ENCODE results near the gene SFXN5.

Gene SFXN5

DNA sequence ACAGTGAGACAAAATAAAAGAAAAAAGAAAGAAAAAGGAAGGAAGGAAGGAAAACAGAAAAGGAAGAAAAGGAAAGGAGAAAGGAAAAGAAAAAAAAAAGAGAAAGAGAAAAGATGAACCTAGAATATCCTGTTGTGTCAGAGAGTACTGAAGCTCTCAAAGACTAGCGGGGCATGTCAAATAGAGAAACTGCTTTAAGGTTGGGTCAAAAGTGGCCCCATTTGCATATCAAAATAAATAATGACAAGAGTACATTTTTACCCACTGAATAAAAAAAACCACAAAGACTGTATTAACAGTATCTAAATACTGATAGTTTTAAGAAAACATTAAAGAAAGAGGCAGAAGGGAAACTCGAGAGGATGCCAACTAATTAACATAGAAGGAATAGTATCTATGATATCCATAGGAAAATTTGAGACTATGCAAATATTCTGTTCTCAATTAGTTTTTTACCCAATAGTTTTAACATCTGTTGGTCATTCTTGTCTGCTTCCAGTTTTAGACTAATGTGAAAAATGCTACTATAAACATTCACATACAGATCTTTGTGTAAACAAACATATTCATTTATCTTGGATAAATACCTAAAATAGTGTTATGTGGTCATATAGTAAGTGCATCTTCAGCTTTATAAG is 53.2 kb downstream of the SFXN5 start:
- DNase-seq (ENCODE audit: low spot score): no peak

DNA sequence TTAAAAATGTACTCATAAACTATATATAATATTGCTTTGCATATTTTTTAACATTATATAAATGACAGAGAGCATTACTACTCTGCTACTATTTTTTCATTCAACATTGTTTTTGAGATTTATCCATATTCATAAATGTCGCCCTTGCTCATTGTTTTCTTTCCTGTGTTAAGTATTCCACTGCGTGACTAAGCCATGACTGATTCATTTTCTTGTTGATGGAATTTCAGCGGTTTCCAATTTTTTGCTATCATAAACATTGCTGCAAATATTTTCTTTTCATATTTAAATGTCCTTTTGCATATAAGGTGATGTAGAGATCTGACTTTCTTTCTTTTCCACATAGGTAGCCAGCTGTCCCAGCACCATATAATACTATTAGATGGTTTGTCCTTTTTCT is 57.6 kb downstream of the SFXN5 start:
- no peak for DNase-seq (ENCODE audit: low spot score)

DNA sequence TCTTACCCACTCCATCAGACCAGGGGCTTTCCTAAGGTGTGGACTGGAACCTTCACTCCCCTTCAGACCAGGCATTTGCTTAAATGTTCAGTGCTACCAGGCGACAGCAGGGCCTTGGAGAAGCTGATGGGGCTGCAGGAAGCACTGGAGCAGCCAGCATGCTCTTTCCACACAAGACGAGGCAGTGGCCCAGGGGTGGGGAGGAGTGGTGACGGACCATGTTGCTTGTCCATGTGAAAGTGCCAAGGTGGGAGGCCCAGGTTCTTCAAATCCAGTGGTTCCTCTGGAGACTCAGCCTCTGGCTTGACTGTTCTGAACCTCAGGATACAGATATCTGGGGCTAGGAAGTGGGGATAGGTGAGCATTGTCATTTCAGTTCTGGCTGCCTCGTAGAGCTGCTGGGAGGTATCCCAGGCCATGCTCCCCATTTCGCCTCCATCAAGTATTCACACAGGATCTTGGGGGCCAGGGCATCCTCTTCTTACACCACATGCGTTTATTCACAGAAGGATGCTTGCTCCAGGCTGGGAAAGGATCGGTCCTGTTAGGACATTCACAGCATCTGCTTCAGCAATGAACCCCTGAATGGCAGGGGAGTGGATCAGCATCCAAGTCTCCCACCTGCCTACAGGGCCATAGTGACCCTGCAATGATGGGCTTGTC is 62.2 kb downstream of the SFXN5 start:
- no peak for DNase-seq (ENCODE audit: low spot score)

DNA sequence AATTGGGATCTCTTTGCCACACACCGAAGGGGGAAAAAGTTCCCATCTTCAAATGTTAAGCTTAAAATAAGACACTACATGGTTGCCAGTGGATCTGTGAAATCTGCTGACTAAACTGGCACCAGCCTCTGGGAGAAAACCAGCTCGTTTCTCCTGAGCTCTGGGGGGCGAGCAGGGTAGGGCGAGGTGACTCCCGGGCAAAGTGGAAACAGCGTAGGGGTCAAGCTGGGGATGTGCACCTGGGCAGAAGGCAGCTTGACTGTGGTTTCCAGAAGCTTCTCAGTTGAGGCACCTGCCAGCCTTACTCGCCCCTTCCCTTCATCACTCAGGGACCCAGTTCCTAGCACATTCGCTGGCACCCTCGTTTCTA is 62.8 kb downstream of the SFXN5 start:
- DNase-seq (ENCODE audit: low spot score): no peak

DNA sequence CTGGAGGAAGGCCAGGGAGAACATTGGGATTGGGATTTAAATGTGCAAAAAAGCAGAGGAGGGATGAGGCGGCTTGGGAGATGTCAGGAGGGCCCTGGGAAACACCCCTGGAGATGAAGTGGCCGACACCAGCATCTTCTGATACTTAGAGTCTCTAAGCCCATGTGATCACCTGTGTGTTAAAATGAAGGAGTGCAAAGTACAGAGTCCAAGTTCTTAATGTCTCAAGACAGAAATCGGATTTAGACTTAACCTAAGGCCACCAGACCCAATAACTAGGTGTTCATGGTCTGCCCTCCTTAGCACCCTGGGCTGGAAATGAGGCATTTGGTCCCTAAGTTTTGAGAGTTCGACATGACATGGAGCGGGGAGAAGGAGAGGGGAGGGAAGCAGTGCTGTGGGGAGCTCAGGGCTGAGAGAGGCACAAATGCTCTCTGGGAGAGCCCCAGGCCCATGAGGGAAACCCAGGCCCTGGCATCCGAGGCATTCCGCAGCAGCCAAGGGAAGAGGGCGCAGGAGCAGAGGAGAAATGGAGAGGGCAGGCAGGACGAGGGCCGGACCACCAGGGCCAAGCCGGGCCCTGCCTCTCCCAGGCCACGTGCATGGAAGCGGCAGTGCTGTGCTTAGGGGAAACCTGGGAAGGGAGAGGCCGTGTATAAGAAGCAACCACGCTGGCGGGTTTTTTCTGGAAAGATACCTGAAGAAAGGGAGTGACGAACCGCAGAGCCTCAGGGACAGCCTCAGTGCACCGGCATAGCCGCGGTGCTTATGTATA is 63.3 kb downstream of the SFXN5 start:
- no peak for DNase-seq (ENCODE audit: low spot score)

DNA sequence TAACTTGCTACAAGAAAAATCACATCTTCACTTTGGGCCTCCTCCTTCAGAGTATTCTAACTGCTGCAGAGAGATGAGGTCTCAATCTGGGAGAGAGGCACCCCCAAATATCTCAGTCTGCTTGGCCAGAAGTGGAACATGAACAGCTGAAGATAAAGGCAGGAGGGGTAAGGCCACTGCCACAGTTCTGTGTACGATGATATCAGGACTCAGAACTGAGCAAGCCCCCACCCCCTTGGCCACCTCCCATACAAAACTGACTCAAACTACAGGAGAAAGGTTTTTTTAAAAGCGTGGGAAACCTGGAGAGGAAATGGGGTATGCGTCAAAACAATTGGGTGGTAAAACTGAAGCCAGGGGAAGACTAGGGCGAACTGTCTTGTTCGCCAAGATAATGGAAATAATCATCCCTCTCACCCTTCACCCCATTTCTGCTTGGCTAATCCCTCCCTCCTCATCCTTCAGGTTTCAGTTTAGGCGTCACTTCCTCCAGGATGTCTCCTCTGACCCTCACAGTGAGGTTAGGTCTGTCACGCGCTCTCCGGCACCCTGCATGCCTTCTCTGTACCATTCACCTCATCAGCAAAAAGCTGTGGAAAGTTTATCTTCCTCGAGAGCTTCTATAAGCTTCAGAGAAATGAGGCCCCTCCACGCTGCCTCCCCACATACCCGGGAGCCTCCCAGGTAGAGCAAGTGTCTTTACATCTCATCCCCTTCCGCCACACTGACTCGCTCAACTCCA is 64.4 kb downstream of the SFXN5 start:
- DNase-seq (ENCODE audit: low spot score): no peak

DNA sequence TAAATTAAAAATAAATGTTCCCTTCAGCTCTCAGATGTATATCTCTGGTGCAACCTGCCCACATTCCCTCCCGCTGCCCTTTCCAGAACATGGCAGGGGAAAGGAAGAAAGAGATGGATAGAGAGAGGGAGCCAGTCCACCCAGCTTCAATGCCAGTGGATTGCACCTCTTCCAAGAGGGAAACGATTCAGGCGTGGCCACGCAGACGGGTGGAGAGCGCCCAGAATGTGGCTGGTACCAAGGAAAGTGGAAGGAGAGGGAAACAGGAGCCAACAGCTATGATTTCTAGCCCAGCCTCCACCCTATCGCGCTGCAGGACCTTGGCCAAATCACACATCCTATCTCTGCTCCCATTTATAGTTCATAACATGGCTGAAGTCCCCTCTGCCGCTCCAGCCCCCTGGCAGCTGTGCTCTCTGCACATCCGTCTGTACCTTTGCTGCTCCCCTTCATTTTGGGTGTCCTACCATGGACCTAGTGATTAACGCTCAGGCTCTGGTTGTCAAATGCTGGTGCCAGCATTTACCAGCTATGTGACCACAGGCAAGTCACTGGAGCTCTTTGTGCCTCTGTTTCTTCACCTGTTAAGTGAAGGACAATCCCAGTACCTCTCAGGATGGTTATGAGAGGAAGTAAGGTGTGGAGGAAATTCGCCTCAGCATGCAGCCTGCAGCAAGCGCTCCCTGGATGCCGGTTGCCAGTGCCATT is 66.5 kb downstream of the SFXN5 start:
- DNase-seq (ENCODE audit: low spot score): no peak

DNA sequence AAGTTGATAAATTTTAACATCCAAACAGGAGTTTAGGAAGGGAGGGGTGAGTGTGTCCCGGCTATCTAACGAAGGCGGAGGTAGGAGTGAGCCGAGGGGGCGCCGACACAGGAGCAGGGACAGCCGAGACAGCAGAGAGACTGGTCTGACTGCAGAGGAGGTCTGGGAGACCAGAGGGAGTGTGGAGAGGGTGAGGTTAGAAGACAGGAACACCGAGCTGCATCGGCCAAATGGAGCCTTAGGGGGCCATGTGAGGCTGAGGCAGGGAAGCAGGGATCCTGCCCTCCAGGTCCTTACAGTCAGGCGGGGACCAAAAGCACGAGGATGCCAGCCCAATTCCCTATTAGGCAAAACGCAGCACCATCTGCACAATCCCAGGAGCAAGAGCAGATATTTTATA is 67.0 kb downstream of the SFXN5 start:
- DNase-seq (ENCODE audit: low spot score): no peak

DNA sequence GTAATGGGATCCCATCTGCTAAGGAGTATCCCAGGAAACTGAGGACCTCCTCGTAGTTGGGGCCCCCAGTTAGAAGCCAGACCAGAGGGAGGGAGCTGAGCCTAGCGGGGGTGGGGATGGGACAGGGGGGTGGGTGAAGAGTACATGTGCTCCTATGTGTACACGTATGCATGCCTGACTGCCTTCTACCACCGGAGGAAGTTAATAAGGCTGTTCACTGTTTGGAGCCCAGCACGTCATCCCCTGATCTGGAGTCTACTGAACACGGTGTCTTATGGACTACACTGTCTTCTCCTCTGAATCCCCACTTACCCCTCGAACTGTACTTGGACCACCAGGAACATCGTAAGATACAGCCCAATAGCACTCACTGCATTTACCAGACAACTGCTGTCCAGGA is 68.5 kb downstream of the SFXN5 start:
- DNase-seq (ENCODE audit: low spot score): no peak

DNA sequence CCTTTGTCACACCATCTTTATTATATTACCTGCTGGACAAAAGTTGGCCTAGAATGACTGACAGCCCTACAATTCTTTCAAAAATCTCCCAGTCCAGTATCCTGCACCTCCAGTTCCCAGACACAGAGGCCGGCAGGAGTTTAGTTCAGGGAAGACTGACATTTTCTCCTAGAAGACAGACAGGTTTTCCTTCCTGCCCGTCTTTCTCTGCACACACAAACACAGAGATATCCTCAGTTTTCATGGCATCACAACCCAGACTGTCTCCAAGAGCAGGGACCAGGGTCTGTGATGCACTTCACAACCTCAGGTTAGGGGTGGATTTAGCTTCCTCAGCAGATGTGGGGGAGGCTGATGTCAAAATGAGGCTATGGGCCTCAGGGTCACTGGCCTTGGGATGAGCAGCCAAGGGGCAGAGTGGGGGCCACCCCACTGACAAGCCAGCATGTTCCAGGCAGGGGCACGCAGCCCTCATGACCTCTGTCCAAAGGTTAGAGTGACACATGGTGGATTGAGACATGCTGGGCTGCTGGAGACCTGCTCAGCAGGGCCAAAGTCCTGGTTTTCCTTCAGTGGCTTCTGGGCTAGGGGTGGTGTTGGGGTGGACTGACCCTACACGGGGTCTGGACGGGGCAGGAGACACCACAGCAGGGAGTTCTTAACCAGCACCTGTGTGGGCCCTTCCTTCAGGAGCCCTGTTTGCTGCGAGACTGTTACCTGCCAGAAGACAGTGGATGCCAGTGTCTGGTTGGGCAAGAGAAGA is 70.5 kb downstream of the SFXN5 start:
- DNase-seq (ENCODE audit: low spot score): no peak

DNA sequence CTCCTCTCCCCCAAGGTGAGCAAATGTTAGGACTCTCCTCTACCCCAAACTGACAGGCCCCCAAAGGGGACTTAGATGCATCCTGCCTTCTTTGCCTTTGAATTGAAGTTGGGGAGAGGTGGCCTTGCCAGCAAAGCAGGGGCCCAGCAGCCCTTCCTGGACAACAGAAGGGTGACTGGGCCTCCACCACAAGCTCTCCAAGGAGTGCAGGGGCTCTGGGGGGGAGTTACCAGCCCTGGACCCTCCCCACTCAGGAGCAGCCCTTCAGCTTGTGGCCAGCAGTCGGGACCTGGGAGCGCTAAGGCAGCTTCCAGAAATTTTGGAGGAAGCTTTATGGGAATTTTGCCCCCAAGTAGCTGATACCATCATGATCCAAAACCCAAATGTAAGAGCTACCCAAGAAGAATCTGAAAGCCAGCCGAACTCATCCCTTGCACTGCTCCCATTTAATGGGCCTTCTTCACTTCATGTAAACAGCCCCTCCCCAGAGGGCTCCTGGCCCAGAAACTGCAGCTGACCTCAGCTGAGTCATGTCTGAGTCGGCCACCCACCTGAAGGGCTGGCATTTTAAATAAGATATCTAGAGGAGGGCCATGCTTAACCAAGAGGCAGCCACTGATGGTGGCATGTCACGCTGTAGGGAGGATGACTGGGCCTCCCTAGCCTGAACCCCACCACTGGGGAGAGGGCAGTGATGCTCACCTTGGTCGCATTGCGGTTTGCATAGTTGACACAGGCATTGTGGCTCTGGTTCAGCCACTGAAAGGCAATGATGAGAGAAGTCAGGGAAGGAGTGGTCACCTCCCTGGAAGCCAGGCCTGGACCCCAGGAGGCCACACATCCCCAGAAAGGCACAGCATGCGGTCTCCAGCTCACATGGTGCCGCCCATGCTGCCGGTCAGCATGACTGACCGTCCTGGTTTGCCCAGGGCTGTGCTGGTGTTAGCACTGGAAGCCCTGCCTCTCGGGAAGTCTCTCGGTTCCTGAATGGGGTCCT is 71.5 kb downstream of the SFXN5 start:
- DNase-seq (ENCODE audit: low spot score): no peak

DNA sequence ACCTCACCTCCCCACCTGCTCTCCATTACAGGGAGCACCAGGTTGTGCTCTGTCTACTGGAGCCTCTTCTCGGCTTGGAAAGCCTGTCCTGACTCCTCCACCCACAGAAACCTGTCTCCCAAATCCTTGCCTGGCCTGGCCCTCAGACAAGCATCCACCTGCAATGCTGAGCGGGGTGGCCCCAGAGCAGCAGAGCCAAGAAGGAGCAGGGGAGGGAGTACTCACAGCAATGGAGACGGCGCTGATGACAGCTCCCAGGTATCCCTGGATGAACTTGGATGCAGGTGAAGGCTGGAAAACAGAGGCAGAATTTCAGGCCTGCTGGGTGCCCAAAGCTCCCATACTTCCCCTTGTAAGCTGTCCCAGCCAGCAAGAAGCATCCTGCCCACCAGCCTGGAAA is 72.8 kb downstream of the SFXN5 start:
- DNase-seq (ENCODE audit: low spot score): no peak

DNA sequence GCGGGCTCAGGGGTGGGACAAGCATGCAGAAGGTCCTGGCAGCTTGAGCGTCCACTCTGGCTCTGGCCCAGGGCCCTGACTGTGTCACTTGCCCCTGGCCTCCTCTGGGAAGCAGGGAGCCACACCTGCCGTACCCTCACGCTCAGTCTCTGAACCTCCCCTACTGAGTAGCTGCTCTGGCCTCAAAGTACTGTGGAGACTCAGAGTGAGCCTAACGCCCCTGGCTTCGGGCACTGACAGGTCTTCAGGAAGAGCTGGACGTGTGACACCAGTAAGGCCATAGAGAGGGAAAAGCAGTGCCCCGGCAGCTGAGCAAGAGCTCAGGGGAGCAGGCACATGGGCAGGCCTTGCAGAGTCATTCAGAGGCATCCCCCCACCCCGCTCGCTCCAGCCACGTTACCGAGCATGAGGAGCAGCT is 73.3 kb downstream of the SFXN5 start:
- DNase-seq (ENCODE audit: low spot score): no peak

DNA sequence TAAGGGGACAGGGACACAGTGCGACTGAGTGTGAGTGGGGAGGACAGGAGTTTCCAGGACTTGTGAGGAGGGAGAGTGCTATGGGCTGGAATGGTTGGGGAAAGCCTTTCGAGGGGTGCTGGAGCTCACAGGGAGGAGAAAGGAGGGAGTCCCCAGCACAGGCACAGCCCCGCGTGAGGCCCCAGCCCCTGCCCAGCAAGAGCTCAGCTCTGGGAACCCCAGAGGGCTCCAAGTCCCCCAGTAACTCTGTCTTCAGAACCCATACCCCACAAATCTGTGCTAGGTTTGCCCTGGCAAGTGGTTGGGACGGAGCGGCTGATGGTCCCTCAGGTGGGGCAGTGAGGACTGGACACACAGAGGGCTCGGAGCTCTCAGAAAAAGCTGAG is 75.4 kb downstream of the SFXN5 start:
- DNase-seq (ENCODE audit: low spot score): no peak

DNA sequence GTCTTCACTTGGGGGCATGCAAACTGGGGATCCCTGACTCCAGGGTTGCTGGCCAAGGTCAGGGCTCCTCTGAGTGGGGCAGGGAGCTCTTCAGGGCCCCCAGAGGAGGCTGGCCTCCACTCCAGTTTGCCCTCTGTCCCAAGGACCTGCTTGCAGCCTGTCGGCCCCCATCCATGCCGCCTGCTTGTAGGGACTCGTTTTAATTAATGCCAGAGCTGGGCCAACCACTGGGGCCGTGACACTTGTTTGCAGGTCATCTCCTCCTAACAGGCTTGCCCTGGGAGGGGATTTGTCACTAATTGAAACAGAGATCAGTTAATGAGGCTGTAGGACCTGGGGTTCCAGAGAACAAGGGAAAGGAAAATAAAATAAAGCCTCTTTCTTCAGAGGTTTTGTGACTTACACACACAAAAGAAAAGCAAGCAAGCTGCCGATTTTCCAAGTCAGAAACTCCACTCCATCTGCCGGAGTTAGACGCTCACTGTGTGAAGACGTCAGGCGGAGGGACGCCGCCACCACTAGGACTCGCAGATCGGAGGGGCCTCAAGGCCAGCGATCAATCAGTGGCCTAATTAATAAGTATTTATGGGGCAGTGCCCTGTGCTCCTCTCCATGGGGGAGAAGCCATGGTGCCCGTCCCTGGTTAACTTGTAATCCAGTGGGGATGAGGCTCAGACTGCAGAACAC is 75.9 kb downstream of the SFXN5 start:
- DNase-seq (ENCODE audit: low spot score): no peak

DNA sequence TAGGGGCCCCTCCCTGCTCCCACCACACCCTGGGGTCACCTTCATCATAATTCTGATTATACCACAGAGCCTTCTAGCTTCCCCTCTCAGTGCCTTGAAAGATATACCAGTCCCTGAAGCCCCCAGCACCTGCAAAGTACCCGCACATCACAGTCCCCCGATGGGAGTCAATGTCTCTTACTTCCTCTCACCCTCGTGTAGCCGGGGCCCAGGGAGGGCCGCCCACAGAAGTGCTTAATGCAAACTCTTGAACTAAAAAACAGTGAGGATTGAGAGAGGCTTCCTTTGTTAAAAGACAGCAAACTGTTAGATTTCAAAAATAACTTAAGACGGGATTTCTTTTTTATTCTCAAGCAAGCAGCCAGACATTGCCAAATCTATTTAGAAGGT is 76.5 kb downstream of the SFXN5 start:
- DNase-seq (ENCODE audit: low spot score): no peak

DNA sequence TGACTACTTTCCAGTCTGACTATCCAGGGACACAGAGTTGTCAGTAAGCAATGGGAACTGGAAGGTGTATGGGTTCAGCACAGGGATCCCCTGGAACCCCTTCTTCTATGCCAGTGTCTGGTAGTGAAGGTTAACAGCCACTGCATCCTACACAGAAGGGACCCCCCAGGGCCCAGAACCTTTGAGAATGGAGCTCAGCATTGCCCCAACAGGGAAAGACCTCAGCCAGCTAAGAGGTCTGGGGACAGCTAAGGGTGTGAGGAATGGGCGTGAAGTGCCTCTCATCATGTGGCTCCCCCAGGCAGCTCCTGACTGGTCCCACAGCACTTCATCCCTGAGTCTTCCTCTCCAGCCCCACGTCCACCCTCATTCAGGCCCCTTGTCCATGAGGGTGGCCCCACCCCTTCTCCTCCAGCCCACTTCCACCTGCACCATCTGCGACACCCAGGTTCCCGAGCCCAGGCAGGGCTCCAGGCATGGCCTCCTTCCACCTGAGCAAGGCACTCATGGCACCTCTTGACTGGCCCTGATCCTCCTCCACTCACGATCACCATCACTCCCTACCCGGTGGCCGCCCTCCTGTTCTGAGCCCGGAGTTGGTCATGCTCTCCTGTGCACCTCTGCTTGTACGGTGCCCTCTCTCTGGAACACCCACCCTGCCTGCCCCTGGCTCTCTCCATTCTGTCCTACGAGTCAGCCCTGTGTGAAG is 77.1 kb downstream of the SFXN5 start:
- DNase-seq (ENCODE audit: low spot score): no peak

DNA sequence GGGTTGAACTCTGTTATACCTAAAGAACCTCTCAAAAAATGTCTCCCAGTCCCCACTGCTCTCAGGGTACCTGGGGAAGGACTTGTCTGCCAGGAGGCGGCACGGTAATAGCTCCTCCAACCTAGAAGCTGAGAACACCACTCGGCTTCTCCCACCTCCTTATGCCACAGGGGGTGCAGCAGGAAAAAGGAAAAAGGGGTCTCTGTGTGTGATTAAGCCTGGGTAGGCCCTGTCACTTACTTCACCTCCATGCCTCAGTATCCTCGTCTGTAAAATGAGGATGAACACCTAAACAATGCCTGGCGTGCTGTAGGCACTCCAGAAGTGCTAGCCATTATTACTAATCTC is 77.6 kb downstream of the SFXN5 start:
- no peak for DNase-seq (ENCODE audit: low spot score)
